Fibroblast of lung (primary cell): ENCODE data around the gene OR51A7. TPM values are rescaled to one million over a fixed set of nuclear protein-coding genes. Genes with fewer than 3 reads are reported as not detected.

ENCODE experiments used
- DNase-seq, 2 donors: peaks; one replicate each; pipeline versions ENCODE4 v3.0.0 to v3.0.0-alpha.2; 2010; ENCODE audit warnings: low read depth in 2 of 2
- H2AFZ ChIP-seq: 2 replicates; pipeline ENCODE4 v1.5.1; 2012; ENCODE audit warnings: low read length, control low read depth, inconsistent platforms
- H3K27ac ChIP-seq: 2 replicates; pipeline ENCODE4 v1.5.1; 2011; ENCODE audit warnings: low read length, control low read depth; ENCODE audit not compliant: insufficient read depth
- H3K27me3 ChIP-seq: 2 replicates; pipeline ENCODE4 v1.5.1; 2011; ENCODE audit warnings: mild to moderate bottlenecking, low read length; ENCODE audit not compliant: control insufficient read depth, insufficient read depth
- H3K36me3 ChIP-seq: 2 replicates; pipeline ENCODE4 v1.5.1; 2011; ENCODE audit warnings: low read length; ENCODE audit not compliant: control insufficient read depth, insufficient read depth
- H3K4me1 ChIP-seq: 2 replicates; pipeline ENCODE4 v1.5.1; 2011; ENCODE audit warnings: low read length; ENCODE audit not compliant: control insufficient read depth, insufficient read depth; ENCODE audit errors: extremely low read depth
- H3K4me2 ChIP-seq: 2 replicates; pipeline ENCODE4 v1.5.1; 2011; ENCODE audit warnings: low read length, control low read depth; ENCODE audit not compliant: insufficient read depth; ENCODE audit errors: extremely low read depth
- H3K4me3 ChIP-seq, 4 experiments: fragments of 200-600 bp in 1 of 4; sonication (generic) in 1 of 4; replicated peaks in 1 of 4; 2 replicates each; pipeline ENCODE4 v1.5.1; 2011 to 2016; ENCODE audit warnings: low read length in 4 of 4, low read depth in 3 of 4, mild to moderate bottlenecking in 3 of 4, control low read depth in 2 of 4, inconsistent platforms in 1 of 4, mixed read lengths in 1 of 4; ENCODE audit not compliant: insufficient read depth in 1 of 4; ENCODE audit errors: control extremely low read depth in 1 of 4
- H3K79me2 ChIP-seq: 2 replicates; pipeline ENCODE4 v1.5.1; 2012; ENCODE audit warnings: mild to moderate bottlenecking, low read length, inconsistent platforms; ENCODE audit not compliant: control insufficient read depth, insufficient read depth
- H3K9ac ChIP-seq: 2 replicates; pipeline ENCODE4 v1.5.1; 2011; ENCODE audit warnings: mild to moderate bottlenecking, low read length, control low read depth; ENCODE audit not compliant: insufficient read depth
- H3K9me3 ChIP-seq: 2 replicates; pipeline ENCODE4 v1.5.1; 2012; ENCODE audit warnings: low read depth, low read length; ENCODE audit not compliant: control insufficient read depth, insufficient read depth
- H4K20me1 ChIP-seq: 2 replicates; pipeline ENCODE4 v1.5.1; 2011; ENCODE audit warnings: low read length; ENCODE audit not compliant: control insufficient read depth, insufficient read depth; ENCODE audit errors: extremely low read depth
- CTCF ChIP-seq, 2 donors: IDR thresholded peaks in 1 of 2; conservative IDR thresholded peaks in 1 of 2; 1 replicate in 1 of 2; 2 replicates in 1 of 2; pipeline ENCODE4 v1.5.1; 2011 to 2012; ENCODE audit warnings: low read length in 2 of 2, control low read depth in 1 of 2, inconsistent platforms in 1 of 2, low read depth in 1 of 2, mild to moderate bottlenecking in 1 of 2
- EZH2 ChIP-seq: IDR thresholded peaks from 2 replicates; pipeline ENCODE4 v1.5.1; 2012; ENCODE audit warnings: low read length, control low read depth, mild to moderate bottlenecking; ENCODE audit errors: missing control alignments
- polyA plus RNA-seq, 2 donors: library from polyadenylated mRNA; depleted of rRNA in 1 of 2; stranded (reverse) in 1 of 2; unstranded in 1 of 2; fragments of >200 nt; gene quantifications; 2 replicates each; pipeline ENCODE4 v1.2.1, GENCODE V29; 2011 to 2012; ENCODE audit warnings: missing spikeins in 1 of 2
- total RNA-seq: library from RNA; depleted of rRNA; stranded (reverse); fragments of >200 nt; gene quantifications from 2 replicates; pipeline ENCODE4 v1.2.1, GENCODE V29; 2014

OR51A7 gene
- total and polyA plus RNA-seq, 2 donors (not counting 1 experiment from before 2014, with no cell fraction given): not detected

GRCh38 chr11:4916581-4916980 is 13.0 kb downstream of the OR51A7 start:
- H3K27me3 ChIP-seq: no peaks in the 10 kb centered on the region
- H3K4me2 ChIP-seq: no peak overlapping the region
- H2AFZ ChIP-seq: no peak overlapping the region
- no peaks in the 10 kb centered on the region for H3K79me2 ChIP-seq
- DNase-seq: no peak
- no peak overlapping the region for H3K4me3 ChIP-seq
- H4K20me1 ChIP-seq: no peaks in the 10 kb centered on the region
- no peaks in the 10 kb centered on the region for H3K4me1 ChIP-seq
- H3K9me3 ChIP-seq: no peaks in the 10 kb centered on the region
- no peak overlapping the region for H3K27ac ChIP-seq
- no peak overlapping the region for H3K9ac ChIP-seq
- TF ChIP-seq CTCF (conservative IDR thresholded peaks at IDR 0.05 in 1 of 2, IDR thresholded peaks at IDR 0.05 in 1 of 2; ENCODE audit: low read depth in 1 of 2, low read length in 2 of 2) (no peak), EZH2 (no peak)
- no peaks in the 10 kb centered on the region for H3K36me3 ChIP-seq

- H3K4me3 ChIP-seq: no peak within 1 kb of the TSS
- no peaks in the 10 kb centered on the region for H3K36me3 ChIP-seq
- H2AFZ ChIP-seq: no peak within 1 kb of the TSS
- H3K79me2 ChIP-seq: no peaks in the 10 kb centered on the region
- no peak within 1 kb of the TSS for H3K27ac ChIP-seq
- H3K9me3 ChIP-seq: no peaks in the 10 kb centered on the region
- H3K9ac ChIP-seq: no peak within 1 kb of the TSS
- H3K4me1 ChIP-seq: no peaks in the 10 kb centered on the region
- no peaks in the 10 kb centered on the region for H4K20me1 ChIP-seq
- TF ChIP-seq CTCF (conservative IDR thresholded peaks at IDR 0.05 in 1 of 2, IDR thresholded peaks at IDR 0.05 in 1 of 2; ENCODE audit: low read depth in 1 of 2, low read length in 2 of 2) (no peak), EZH2 (no peak)
- no peak within 1 kb of the TSS for H3K4me2 ChIP-seq
- H3K27me3 ChIP-seq: no peaks in the 10 kb centered on the region
- DNase-seq: no peak
These were observed 15.7 kb downstream of the OR51A7 start, which contains the start of gene OR51G2 for GRCh38 chr11:4919250-4919649. Gene OR51G2 (minus strand): TSS chr11:4919350. CDS start chr11:4915663, 3,687 bp downstream.

GRCh38 chr11:4921796-4922195 is 18.2 kb downstream of the OR51A7 start:
- TF ChIP-seq CTCF (conservative IDR thresholded peaks at IDR 0.05 in 1 of 2, IDR thresholded peaks at IDR 0.05 in 1 of 2; ENCODE audit: low read depth in 1 of 2, low read length in 2 of 2) (no peak), EZH2 (no peak)
- Histone ChIP-seq H3K36me3 (no peaks in the 10 kb centered on the region), H3K9me3 (no peaks in the 10 kb centered on the region), H3K27me3 (no peaks in the 10 kb centered on the region), H2AFZ (no peak overlapping the region), H3K4me1 (no peaks in the 10 kb centered on the region), H3K4me3 (no peak overlapping the region), H3K79me2 (no peaks in the 10 kb centered on the region), H4K20me1 (no peaks in the 10 kb centered on the region), H3K4me2 (no peak overlapping the region), H3K9ac (no peak overlapping the region), H3K27ac (no peak overlapping the region)
- DNase-seq: no peak
